K562 (cell line): ENCODE results near the gene PRMT5. TPM values are rescaled to one million over a fixed set of nuclear protein-coding genes. Genes with fewer than 3 reads are reported as not detected.

Experiments used
- CBFB ChIP-seq: sonication (generic); formaldehyde crosslinking; IDR thresholded peaks from 2 replicates; pipeline ENCODE4 v1.4.0; 2020; ENCODE audit warnings: mild to moderate bottlenecking, missing genetic modification reagents
- FOXJ2 ChIP-seq: fragments of 200-800 bp; sonication (Bioruptor generic); IDR thresholded peaks from 2 replicates; pipeline ENCODE4 v1.6.1; 2016; ENCODE audit warnings: missing genetic modification characterization, missing compliant biosample characterization
- HDAC8 ChIP-seq: fragments of 450-650 bp; IDR thresholded peaks from 2 replicates; pipeline ENCODE4 v1.6.1; 2016; ENCODE audit warnings: mild to moderate bottlenecking, missing genetic modification characterization, moderate library complexity, missing compliant biosample characterization
- HMBOX1 ChIP-seq: sonication (generic); IDR thresholded peaks from 2 replicates; pipeline ENCODE4 v1.6.1; 2016
- HMG20A ChIP-seq: fragments of 450-650 bp; formaldehyde crosslinking; conservative IDR thresholded peaks from 2 replicates; pipeline ENCODE4 v1.4.0; 2020; ENCODE audit warnings: mild to moderate bottlenecking, mixed read lengths
- HNRNPH1 ChIP-seq: fragments of 200-400 bp; formaldehyde crosslinking; optimal IDR thresholded peaks from 2 replicates; pipeline ENCODE3; 2017; ENCODE audit warnings: low read depth, mild to moderate bottlenecking, low read length, moderate library complexity
- ID3 ChIP-seq, 2 experiments: fragments of 250-450 bp in 1 of 2; fragments of 450-650 bp in 1 of 2; sonication (Bioruptor Pico) in 1 of 2; IDR thresholded peaks; 2 replicates each; pipeline versions ENCODE4 v1.6.1 to v1.8.0; 2016 to 2021; ENCODE audit warnings: mild to moderate bottlenecking in 2 of 2, moderate library complexity in 2 of 2, missing compliant biosample characterization in 1 of 2, missing genetic modification characterization in 1 of 2
- MAFK ChIP-seq: IDR thresholded peaks from 2 replicates; pipeline ENCODE4 v1.6.1; 2011; ENCODE audit warnings: low read length, improper control_type of control experiment
- MEF2A ChIP-seq: IDR thresholded peaks from 2 replicates; pipeline ENCODE4 v1.6.1; 2011; ENCODE audit warnings: low read depth, mild to moderate bottlenecking, low read length, moderate library complexity; ENCODE audit not compliant: control insufficient read depth
- NCOR1 ChIP-seq: fragments of 450-650 bp; IDR thresholded peaks from 2 replicates; pipeline ENCODE4 v1.6.1; 2016; ENCODE audit warnings: mild to moderate bottlenecking, moderate library complexity
- PCBP2 ChIP-seq: fragments of 200-400 bp; formaldehyde crosslinking; IDR thresholded peaks from 2 replicates; pipeline ENCODE4 v1.6.1; 2018; ENCODE audit warnings: low read length, low read depth, mild to moderate bottlenecking, moderate library complexity; ENCODE audit not compliant: poor library complexity, severe bottlenecking
- PHF20 ChIP-seq: fragments of 450-650 bp; IDR thresholded peaks from 2 replicates; pipeline ENCODE4 v1.6.1; 2018; ENCODE audit not compliant: partially characterized antibody
- SREBF2 ChIP-seq: sonication (generic); formaldehyde crosslinking; IDR thresholded peaks from 2 replicates; pipeline ENCODE4 v1.4.0; 2020; ENCODE audit warnings: mild to moderate bottlenecking, missing genetic modification reagents
- TAF7 ChIP-seq: fragments of 450-650 bp; IDR thresholded peaks from 2 replicates; pipeline ENCODE4 v1.6.1; 2016; ENCODE audit warnings: missing genetic modification characterization, missing compliant biosample characterization
- ZBTB17 ChIP-seq: fragments of 450-650 bp; formaldehyde crosslinking; IDR thresholded peaks from 2 replicates; pipeline ENCODE4 v1.4.0; 2020; ENCODE audit warnings: mild to moderate bottlenecking
- ZBTB43 ChIP-seq: sonication (generic); formaldehyde crosslinking; IDR thresholded peaks from 2 replicates; pipeline ENCODE4 v1.8.0; 2023; ENCODE audit warnings: mild to moderate bottlenecking, missing genetic modification reagents
- ZKSCAN8 ChIP-seq: fragments of 200-800 bp; sonication (Bioruptor generic); IDR thresholded peaks from 2 replicates; pipeline ENCODE4 v1.6.1; 2016; ENCODE audit warnings: missing genetic modification characterization, missing compliant biosample characterization
- ZNF282 ChIP-seq: sonication (generic); formaldehyde crosslinking; IDR thresholded peaks from 2 replicates; pipeline ENCODE4 v1.8.1; 2023; ENCODE audit warnings: missing genetic modification reagents
- ZNF436 ChIP-seq: fragments of 250-450, 450-650 bp; sonication (Bioruptor Pico); formaldehyde crosslinking; IDR thresholded peaks from 2 replicates; pipeline ENCODE4 v1.7.0; 2020; ENCODE audit warnings: mild to moderate bottlenecking
- ZNF57 ChIP-seq: fragments of 450-650 bp; formaldehyde crosslinking; IDR thresholded peaks from 2 replicates; pipeline ENCODE4 v1.4.0; 2020; ENCODE audit warnings: mild to moderate bottlenecking, moderate library complexity
- ZNF668 ChIP-seq: fragments of 250-450 bp; sonication (Bioruptor Pico); IDR thresholded peaks from 2 replicates; pipeline ENCODE4 v1.8.0; 2022; ENCODE audit warnings: mild to moderate bottlenecking, inconsistent platforms
- ZNF695 ChIP-seq: fragments of 450-650 bp; formaldehyde crosslinking; IDR thresholded peaks from 2 replicates; pipeline ENCODE4 v1.4.0; 2020; ENCODE audit warnings: mild to moderate bottlenecking, moderate library complexity
- ZSCAN32 ChIP-seq: fragments of 450-650 bp; formaldehyde crosslinking; IDR thresholded peaks from 2 replicates; pipeline ENCODE4 v1.4.0; 2020; ENCODE audit warnings: mild to moderate bottlenecking, moderate library complexity
- polyA plus RNA-seq, 8 experiments: library from polyadenylated mRNA; depleted of rRNA in 4 of 8; stranded (reverse) in 5 of 8; unstranded in 3 of 8; fragments of >200 nt; fragmentation: Nextera tagmentation in 2 of 8; fragmentation: Illumina TruSeq in 1 of 8; extraction: Ambion mirVana in 2 of 8; extraction: Trizol in 1 of 8; gene quantifications; 2 replicates each; pipeline versions ENCODE4 v1.2.1 to v1.2.3, GENCODE V29; 2011 to 2014; ENCODE audit warnings: inconsistent platforms in 1 of 8, missing spikeins in 1 of 8
- total RNA-seq, 7 experiments: library from RNA; depleted of rRNA in 6 of 7; stranded (reverse); fragments of >200 nt in 6 of 7; fragmentation: Illumina TruSeq in 2 of 7; extraction: Trizol in 2 of 7; gene quantifications; 2 replicates each; pipeline versions ENCODE4 v1.2.1 to v1.2.3, GENCODE V29; 2011 to 2021; ENCODE audit warnings: low replicate concordance in 1 of 7
- TF ChIP-seq, protein P1 (sequence below): sonication (generic); formaldehyde crosslinking; IDR thresholded peaks from 2 replicates; pipeline ENCODE4 v1.8.0; 2022; ENCODE audit warnings: missing genetic modification reagents, mild to moderate bottlenecking, borderline replicate concordance

PRMT5 gene
- total and polyA plus RNA-seq, 9 of the 15 experiments (the other 6 are each of a cell fraction or from before 2014, with no cell fraction given) = 114 to 552 (median 222) TPM

DNA sequence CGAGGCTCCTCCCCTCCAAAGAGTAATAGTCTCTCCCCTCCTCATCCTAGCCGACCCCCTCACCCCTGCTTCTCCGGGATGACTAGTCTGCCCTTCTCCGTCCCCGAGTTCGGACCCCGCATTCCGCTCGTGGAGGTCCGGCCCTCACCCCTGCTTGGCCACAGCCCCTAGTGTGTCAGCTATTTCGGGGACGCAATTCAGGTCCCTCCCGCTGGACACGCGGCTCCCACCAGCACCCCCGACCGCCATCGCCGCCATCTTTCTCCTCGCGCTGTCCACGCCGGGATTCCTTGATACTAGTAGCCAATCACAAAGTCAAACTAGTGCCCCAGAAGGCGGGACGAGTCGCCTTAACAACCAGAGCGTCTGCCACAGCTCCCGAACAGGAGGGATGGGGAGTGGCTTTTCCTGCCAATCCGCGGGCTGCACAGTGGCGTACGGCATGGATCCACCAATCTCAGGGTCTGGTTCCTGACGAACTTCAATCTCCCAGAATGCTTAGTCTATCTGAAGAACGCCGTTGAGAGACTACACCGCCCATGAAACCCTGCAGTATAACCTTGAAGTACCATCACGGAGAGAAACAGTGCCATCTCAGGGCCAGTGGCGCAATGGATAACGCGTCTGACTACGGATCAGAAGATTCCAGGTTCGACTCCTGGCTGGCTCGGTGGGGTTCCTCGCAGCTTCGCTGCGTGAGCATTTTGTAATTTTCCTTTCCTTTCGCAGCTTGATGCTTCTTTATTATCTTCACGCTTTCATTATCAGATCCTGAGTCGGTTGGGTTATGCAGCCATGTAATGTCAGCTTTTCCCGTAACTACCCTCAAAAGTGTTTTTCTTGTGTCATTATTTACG lies at the start of gene PRMT5 (continued):
- TF ChIP-seq ZBTB43 (peak; percentile 25; the same call in 1 of the 2 replicates), ZNF695 (CRISPR knock-in tag) (no peak), MAFK (no peak), ZBTB17 (CRISPR knock-in tag) (no peak), ZKSCAN8 (no peak), NCOR1 (no peak), HMBOX1 (no peak), ZNF57 (no peak), ID3 (CRISPR knock-in tag; IDR thresholded peaks at IDR 0.05) (no peak), ID3 (tag; IDR thresholded peaks at IDR 0.05) (no peak), HNRNPH1 (no peak), FOXJ2 (no peak; the same call in 1 of the 2 replicates), ZNF668 (CRISPR knock-in tag) (no peak), HDAC8 (tag) (no peak), ZNF436 (CRISPR knock-in tag) (no peak), PCBP2 (no peak), ZNF282 (CRISPR knock-in tag) (no peak), HMG20A (CRISPR knock-in tag) (no peak), CBFB (no peak), TAF7 (tag) (peak; percentile 97), MEF2A (no peak), PHF20 (peak; percentile 86), ZSCAN32 (no peak; the same call in 1 of the 2 replicates), SREBF2 (no peak)
- TF ChIP-seq, protein P1, sequence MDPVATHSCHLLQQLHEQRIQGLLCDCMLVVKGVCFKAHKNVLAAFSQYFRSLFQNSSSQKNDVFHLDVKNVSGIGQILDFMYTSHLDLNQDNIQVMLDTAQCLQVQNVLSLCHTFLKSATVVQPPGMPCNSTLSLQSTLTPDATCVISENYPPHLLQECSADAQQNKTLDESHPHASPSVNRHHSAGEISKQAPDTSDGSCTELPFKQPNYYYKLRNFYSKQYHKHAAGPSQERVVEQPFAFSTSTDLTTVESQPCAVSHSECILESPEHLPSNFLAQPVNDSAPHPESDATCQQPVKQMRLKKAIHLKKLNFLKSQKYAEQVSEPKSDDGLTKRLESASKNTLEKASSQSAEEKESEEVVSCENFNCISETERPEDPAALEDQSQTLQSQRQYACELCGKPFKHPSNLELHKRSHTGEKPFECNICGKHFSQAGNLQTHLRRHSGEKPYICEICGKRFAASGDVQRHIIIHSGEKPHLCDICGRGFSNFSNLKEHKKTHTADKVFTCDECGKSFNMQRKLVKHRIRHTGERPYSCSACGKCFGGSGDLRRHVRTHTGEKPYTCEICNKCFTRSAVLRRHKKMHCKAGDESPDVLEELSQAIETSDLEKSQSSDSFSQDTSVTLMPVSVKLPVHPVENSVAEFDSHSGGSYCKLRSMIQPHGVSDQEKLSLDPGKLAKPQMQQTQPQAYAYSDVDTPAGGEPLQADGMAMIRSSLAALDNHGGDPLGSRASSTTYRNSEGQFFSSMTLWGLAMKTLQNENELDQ = no peak
